Amniotic epithelial cell (primary cell): ENCODE measurements around the gene MFSD6.
"Not testable (repeated sequence)": the region's sequence is repeated elsewhere in the genome, so short reads cannot be mapped to it uniquely, and the experiment has no call there.

Source experiments
- DNase-seq: peaks from one replicate; pipeline ENCODE4 v3.0.0-alpha.2; 2010; ENCODE audit warnings: low read depth

Gene MFSD6

DNA sequence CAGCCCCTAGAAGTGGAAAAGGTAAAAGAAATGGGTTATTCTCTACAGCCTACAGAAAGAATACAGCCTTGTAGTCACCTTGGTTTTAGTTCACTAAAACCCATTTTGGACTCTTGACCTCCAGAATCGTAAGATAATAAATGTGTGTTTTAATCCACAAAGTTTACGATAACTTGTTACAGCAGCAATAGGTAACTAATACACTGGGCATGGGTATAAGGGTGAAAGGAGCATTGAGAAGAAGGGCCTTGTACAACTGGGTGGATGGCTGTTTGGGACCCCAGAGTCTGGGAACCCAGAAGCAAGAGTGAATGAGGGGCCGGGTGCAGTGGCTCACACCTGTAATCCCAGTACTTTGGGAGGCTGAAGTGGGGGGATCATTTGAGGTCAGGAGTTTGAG is 2.2 kb upstream of the MFSD6 start:
- DNase-seq, result no peak

DNA sequence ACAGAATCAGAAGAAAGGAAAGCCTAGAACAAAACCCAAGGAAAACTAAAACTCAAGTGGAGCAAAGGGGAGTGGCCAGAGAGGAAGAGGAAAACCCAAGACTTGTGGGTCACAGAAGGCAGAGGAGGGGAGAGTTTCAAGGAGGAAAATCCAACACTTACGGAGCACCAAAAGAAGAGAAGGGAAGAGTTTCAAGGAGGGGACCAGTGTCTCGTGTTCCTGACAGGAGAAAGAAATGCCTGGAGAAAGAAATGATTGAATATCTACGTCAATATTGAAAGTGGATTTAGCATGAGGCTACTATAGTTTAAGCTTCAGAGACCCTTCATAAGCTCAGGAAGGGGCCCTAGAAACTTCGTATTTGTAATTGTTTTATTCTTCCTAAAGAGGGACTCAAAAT is 1.4 kb upstream of the MFSD6 start:
- DNase-seq, result no peak

DNA sequence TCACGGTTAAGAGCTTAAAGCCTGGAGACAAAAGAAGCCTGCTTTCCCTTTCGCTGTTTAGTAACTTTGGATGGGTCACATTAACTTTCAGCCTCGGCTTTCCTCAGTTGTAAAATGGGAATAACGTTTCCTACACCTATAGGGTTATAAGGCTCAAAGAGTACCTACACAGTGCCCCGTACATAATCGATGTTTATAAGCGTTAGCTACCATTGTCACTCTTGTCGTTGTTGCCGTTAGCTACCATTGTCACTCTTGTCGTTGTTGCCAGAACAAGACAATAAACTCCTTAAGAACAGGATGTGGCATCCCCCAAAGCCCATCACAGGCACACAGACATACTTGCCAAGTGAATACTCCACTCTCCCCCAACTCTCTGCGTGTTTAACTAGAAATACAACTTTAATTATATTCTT is 901 bp upstream of the MFSD6 start:
- DNase-seq, result no peak

DNA sequence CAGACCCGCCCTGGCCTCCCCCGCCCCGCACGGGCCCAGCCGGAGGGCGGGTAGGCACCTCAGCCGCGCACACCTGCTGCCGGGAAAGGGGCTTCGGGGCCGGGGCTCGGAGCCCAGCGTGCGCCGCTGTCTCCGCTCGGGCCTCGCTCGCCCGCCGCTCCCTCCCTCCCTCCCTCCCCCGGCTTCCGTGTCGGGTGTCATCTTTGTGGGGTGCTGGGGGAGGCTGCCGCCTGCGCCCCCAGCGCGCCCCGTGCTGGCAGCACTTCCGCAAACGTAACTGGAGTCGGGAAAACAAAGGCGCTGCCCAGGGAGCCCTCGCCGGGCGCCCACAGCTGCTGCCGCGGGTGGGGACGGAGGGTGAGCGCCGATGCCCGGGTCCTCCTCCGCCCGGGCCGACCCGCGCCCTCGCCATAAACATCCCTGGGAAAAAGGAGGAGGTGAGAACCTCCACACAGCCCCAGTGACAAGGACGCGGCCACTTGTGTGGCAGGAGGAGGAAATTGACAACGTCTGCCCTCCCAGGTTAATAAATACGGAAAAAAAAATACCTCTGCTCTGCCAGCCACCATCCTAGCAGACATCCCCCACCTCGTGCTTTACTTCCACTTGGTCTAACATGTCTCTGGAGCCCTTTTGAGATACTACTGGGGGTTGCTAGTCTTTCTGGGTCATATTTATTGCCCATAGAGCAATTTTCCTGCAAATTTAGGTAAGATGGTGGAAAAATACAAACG is 550 bp downstream of the MFSD6 start:
- no peak for DNase-seq

DNA sequence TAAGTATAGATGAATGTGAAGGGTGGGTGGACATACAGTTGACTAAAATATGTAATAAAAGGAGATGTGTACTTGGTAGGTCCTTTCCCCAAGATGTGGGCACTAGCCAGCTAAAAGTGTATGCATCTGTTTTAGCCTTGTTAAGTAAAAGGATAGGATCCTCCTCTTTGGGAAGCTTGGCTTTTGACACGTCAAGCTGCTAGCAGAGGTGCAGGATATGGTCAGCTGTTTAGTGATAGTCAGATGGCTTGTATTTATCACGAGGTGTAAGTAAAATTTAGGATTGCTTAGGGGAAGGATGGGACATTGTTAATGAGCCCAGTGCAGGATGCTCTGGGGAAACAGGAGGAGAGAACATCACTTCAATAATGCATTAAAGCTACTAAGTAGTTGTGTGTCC is 1.5 kb downstream of the MFSD6 start:
- no peak for DNase-seq

DNA sequence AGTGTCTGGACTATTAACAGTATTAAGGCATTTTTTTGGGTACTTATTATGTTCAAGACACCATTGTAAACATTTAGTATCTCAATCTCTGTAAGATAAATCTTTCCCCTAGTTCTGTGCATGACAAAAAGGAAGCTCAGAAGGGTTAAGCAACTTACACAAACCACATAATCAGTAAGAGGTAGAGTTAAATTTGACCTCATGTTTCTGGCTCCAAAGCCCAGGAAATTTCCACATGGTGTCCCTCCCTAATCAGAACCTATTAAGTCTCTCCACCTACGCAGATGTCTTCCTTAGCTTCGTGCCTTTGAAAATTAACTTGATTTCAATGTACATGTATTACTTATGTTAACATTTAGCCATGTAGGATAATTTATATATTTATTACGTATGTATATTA is 2.0 kb downstream of the MFSD6 start:
- DNase-seq, result no peak

DNA sequence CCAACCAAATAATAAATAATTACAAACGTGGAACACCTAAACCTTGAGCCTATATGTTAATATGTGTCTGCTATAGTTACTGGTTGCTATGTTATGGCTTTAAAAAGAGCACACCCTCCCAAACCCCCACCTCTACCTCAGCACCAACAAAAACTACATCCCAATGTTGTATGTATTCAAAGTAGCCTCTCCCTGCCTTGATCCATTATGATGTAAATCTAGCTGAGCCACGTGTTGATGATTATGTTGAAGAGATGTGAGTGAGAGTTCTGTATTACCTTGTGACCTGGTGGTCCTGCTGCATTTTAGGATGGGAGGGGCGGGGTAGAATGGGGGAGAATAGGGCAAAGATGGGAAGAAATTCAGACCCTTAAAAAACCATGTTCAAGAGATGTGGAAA is 4.8 kb downstream of the MFSD6 start:
- no peak for DNase-seq

DNA sequence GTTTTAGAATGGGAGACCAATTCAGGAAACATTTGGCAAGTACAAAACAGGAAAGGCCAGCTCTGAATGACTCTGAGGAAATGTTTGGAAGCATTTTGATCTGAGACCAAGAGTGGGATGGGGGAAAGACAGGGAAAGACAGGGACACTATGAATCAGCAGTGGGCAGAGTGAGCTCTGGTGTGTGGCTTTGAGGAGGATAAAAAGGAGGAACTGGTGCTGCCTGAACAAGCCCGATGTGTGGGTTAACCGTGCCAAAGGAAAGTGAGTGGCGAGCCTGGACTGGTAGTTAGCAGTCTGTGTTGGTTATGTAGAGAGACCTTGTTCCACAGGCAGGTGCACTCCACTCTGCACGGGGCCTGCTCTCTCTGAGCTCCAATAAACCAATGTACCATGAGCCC is 5.3 kb downstream of the MFSD6 start:
- no peak for DNase-seq

DNA sequence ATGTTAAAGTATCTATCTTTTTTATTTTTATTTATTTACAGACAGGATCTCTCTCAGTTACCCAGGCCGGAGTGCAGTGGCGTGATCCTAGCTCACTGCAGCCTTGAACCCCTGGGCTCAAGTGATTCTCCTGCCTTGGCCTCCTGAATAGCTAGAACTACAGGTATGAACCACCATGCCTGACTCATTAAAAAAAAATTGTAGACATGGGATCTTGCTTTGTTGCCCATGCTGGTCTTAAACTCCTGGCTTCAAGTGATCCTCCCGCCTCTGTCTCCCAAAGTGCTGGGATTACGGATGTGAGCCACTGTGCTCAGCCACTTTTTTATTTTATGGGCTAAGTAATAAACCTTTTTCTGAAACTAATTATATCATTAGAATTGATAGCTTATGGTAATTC is 7.1 kb downstream of the MFSD6 start:
- DNase-seq, result no peak

DNA sequence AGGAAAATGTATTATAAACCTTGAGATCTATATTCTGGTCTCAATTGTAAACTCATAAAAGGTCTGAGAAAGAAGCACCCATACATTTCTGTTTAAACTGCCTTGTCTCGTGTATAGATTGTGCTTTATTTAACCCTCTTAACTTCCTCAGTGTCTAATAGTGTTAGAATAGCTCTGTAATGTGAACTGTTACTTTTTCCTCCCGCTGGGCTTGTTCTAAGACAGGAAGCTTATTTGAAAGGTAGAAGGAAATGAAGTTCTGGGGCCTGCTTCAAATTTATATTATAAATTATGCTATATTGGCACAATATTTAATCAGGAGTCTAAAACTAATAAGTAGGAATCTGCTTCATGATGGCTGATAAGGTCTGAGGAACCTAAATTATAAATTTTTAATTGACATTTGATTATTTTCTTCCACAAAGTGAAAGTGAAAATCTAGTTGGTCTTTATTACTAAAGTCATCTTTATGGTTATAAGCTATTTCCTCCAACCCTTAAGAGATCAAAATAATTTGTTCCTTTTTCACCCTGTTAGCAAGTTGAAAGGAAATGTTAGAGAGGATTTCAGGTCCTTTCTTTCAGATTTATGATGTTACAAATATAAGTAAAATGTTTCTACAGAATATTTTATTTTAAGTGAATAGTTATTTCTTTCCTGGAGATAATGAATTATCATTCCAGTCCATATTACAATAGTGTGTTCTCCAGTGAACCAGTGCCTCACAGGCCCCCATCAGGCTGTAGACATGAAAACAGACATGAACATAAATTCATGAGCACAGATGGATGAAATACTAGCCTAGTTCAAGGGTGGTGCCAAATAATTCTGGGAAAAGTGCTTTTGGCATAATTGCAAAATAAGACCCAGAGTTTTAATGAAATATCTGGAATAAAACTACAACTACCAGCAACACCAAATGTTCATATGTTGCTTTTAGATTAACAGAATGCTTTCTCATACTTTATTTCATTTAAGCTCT is 7.9 kb downstream of the MFSD6 start:
- no peak for DNase-seq

DNA sequence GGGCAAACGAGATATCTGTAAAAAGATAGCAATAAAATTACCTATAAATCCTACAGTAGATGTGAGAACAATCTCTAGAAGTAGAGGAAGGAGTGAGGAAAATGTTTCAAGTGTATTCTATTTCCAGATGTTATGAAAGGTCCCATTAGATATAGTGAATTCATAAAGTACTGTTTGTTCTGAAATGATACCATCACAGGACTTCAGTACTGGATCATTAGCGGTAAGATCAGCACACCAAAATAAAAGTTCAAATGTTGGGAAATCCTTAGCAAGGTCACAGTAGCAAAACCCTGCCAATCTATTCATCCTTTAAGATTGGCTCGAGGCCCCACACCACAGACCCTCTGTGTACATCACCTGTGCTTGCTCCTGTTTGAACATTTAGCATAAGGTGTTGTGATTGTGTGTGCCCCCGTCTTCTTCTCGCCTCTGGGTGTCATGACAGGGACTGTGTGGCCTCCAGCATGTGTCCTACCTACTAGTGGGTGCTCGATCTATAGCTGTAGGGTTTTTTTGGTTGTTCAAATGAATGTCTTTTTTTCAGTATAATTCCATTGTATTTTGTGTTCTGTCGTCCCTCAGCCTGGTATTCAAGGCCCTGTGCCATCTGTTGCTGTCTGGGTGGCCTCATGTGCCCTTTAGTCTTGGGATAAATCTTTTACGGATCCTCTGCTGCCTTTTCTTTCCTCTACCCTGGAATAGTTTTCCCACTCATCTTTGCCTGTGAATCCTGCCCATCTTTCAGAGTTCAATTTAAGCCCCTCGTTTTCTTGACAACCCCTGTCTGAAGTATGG is 9.1 kb downstream of the MFSD6 start:
- DNase-seq, result no peak

DNA sequence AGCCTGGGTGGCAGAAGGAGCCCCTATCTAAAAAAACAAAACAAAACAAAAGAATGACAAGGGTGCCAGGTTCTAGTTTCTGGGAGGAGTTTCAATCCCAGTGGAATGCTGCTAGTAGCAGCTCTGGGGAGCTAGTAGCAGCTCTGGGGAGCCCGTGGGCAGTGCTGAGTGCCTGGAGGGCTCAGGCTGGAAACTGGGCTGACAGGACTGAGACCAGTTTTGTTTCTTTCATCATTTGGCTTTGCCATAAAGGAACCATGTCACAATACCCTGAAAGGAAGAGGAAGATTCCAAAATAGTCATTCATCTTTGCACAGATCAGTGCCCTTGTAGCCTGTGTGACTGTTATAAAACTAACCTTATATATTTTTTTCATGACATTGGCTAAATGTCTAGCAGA is 10.6 kb downstream of the MFSD6 start:
- no peak for DNase-seq

DNA sequence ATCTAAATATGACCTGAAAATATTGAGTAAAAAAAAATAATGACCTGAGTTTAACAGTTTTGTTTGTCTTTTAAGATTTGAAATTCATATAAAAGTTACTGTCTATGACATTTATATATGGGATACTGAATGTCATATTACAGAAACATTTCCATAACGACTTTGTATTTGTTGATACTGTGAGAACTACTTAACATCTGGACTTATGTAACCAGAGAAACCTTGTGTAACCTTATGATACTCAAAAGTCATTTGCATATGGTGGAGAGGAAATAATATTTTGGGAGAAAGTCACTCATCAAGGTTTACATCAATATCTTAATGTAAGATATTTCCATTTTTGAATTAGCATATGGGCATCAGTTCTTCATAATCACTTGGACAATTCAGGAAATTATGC is 12.6 kb downstream of the MFSD6 start:
- DNase-seq, result no peak

DNA sequence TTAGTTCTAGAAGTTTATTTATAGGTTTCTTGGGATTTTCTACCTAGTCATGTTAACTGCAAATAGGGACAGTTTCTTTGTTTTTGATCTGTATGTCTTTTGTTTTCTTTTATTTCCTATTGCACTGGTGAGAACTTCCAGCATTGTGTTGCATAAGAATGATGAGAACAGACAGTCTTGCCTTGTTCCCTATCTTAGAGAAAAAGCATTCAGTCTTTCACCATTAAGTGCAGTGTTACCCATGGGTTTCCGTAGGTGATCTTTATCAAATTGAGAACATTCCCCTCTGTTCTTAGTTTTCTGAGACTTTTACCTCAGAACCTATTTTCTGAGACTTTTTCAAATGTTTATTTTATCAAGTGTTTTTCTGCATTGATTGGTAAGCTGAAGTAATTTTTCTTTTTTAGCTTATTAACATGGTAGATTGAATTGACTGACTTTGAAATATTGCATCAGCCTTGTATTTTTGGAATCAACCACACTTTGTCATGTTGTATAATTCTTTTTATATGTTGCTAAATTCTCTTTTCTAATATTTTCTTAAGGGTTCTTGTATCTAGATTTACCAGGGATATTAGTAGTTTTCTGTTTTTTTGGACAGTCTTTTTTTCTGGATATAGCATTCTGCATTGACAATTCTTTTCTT is 17.2 kb downstream of the MFSD6 start:
- peak; percentile 8 for DNase-seq

DNA sequence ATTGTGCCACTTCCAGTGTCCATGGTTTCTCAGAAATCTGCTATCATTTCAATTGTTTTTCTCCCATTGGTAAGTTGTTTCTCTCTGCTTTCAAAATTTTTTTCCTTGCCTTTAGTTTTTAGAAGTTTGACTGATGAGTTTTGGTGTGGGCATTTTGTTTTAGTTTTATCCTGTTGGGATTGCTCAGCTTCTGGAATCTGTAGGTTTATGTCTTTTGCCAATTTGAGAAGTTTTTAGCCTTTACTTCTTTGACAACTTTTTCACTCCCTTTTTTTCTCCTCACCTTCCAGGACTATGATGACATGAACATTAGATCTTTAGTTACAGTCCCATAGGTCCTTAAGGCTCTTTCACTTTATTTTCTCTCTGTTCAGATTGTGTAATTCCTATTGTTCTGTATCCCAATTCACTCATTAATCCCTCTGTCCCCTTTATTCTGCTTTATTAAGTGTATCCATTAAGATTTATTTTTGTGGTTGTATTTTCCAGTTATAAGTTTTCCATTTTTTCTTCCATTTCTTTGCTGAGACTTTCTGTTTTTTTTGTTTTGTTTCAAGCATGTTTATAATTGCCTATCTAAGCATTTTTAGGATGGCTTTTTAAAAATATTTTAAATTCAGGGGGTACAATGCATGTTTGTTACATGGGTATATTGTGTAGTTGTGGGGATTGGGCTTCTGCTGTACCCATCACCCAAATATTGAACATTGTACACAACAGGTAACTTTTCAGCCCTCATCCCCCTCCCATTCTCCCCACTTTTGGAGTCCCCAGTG is 17.9 kb downstream of the MFSD6 start:
- no peak for DNase-seq

DNA sequence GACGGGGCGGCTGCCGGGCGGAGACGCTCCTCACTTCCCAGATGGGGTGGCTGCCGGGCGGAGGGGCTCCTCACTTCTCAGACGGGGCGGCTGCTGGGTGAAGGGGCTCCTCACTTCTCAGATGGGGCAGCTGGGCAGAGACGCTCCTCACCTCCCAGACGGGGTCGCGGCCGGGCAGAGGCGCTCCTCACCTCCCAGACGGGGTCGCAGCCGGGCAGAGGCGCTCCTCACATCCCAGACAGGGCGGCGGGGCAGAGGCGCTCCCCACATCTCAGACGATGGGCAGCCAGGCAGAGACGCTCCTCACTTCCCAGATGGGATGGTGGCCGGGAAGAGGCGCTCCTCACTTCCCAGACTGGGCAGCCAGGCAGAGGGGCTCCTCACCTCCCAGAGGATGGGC is 22.7 kb downstream of the MFSD6 start:
- not testable (repeated sequence) for DNase-seq

DNA sequence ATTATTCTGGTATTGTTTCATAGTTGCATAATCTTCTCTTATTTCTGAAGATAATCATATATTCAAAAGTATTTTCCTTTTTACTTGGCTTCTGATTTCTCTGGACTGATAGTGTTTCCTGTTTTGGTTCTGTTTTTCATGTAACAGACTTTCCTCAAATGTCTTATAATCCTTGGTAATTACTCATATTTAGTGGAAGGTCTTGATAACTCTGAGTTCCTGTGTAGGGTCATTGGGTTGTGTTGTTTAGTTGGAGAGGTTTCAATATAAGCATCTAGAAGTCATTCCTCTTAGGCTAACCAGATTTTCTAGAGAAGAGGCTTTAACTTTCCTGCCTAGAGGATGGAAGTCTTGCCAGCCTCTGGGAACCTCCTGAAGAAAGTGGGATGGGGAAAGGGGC is 23.8 kb downstream of the MFSD6 start:
- peak; percentile 51 for DNase-seq

DNA sequence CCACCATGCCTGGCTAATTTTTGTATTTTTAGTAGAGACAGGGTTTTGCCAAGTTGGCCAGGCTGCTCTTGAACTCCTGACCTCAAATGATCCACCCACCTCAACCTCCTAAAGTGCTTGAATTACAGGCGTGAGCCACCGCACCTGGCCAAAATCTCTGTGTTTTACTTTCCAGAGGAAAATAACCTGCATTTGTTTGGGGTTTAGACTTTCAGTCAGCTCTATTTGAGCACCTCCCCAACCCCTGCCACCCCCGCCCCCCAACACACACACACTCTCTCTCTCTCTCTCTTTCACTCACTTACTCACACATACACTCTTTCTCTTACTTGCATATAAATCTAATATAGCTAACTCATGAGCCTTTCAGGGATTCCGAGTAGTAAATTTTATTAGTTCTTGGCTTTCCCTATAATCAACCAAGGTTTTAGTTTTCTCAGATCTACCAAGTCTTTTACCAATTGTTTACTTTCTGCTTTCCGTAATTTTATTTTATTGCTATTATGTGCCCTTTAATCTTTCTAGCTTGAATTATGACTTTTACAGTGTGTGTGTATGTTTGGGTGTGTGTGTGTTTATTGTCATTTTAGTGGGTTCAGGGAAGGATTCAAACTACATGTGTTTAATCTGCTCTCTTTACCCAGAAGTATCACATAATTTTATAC is 24.5 kb downstream of the MFSD6 start:
- DNase-seq, result no peak

DNA sequence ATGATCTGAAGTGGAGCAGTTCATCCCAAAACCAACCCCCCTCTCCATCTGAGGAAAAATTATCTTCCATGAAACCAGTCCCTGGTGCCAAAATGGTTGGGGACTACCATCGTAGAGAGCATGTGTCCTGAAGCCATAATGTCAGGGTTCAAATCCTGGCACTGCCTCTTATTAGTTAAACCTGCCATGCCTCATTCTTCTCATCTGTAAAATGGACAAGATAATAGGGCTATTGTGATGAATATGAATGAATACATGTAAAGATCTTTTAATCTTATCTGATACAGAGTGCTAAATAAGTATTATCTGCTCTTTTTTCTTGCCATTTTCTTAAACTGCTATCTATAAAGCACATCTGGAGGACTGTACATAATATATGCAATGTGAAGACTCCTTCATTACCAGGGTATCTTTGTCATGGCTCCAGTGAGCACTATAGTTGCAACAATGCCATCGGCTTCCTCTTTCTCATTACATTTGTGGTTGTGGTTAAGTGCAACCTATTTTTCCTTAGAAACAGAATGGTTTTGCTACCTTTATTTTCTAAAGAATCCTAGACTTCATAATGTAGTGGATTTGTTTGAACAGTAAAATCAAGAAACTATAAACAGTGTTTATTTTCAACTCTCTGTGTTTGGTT is 27.0 kb downstream of the MFSD6 start:
- DNase-seq, result no peak

DNA sequence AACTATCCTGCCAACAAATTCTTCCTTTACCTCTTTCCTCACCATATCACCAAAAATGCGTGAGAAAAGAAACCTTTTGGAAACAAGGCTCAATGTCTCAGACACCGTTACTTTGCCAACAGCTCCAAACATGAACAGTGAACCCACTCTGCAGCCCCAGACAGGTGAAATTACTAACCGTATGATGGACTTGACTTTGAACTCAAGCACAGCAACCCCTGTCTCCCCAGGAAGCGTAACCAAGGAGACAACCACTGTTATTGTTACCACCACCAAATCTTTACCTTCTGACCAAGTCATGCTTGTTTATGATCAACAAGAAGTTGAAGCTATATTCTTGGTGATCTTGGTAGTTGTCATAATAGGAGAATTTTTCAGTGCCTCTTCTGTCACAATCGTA is 28.4 kb downstream of the MFSD6 start:
- no peak for DNase-seq
